Adrenal gland (tissue), 5 donors: ENCODE measurements around the gene UNC119B.

Experiments used
- CTCF ChIP-seq, 6 experiments: fragments of 450-650 bp in 4 of 6; fragments of 200-600 bp in 2 of 6; sonication (generic) in 1 of 6; IDR thresholded peaks; 1 replicate in 5 of 6; 2 replicates in 1 of 6; pipeline versions ENCODE4 v1.5.1 to v1.8.0; 2016 to 2021; ENCODE audit warnings: antibody characterized with exemption in 6 of 6, mild to moderate bottlenecking in 2 of 6, moderate library complexity in 1 of 6
- POLR2A ChIP-seq, 2 donors: fragments of 450-650 bp; IDR thresholded peaks; one replicate each; pipeline ENCODE4 v1.6.1; 2017; ENCODE audit warnings: antibody characterized with exemption in 2 of 2, mild to moderate bottlenecking in 2 of 2, moderate library complexity in 1 of 2
- donor health status: DM: no; HTN: no; CAD: no.

- TF ChIP-seq CTCF (IDR thresholded peaks at IDR 0.05) = no peak
- no peak for TF ChIP-seq POLR2A (IDR thresholded peaks at IDR 0.05)
These were observed 48.8 kb upstream of the UNC119B start for GRCh38 chr12:120661432-120661831.
